CD14-positive monocyte (primary cell): Measurements from ENCODE around the gene CLASP1. TPM values are rescaled to one million over a fixed set of nuclear protein-coding genes. Genes with fewer than 3 reads are reported as not detected.

ENCODE experiments used
- DNase-seq, 3 donors: peaks; one replicate each; pipeline ENCODE4 v3.0.0-alpha.2; 2011 to 2022
- H2AFZ ChIP-seq: 2 replicates; pipeline ENCODE4 v1.6.0; 2012; ENCODE audit warnings: mild to moderate bottlenecking, low read depth, low read length, inconsistent platforms; ENCODE audit not compliant: insufficient read depth, poor library complexity, severe bottlenecking
- H3K27ac ChIP-seq, 2 donors: 1 replicate in 1 of 2; 2 replicates in 1 of 2; pipeline ENCODE4 v1.5.1; 2012 to 2013; ENCODE audit warnings: low read length in 2 of 2, control low read depth in 1 of 2, inconsistent platforms in 1 of 2, low read depth in 1 of 2, mild to moderate bottlenecking in 1 of 2
- H3K27me3 ChIP-seq, 2 donors: one replicate each; pipeline versions ENCODE4 v1.6.0 to v1.6.1; 2011 to 2013; ENCODE audit warnings: low read length in 2 of 2; ENCODE audit not compliant: control insufficient read depth in 2 of 2, insufficient read depth in 2 of 2
- H3K36me3 ChIP-seq, 2 donors: replicated peaks in 1 of 2; 1 replicate in 1 of 2; 2 replicates in 1 of 2; pipeline versions ENCODE4 v1.5.1 to v1.6.1; 2012 to 2013; ENCODE audit warnings: low read length in 2 of 2, control low read depth in 1 of 2, inconsistent platforms in 1 of 2, mild to moderate bottlenecking in 1 of 2; ENCODE audit not compliant: insufficient read depth in 2 of 2, control insufficient read depth in 1 of 2
- H3K4me1 ChIP-seq, 2 donors: 1 replicate in 1 of 2; 2 replicates in 1 of 2; pipeline versions ENCODE4 v1.5.1 to v1.6.1; 2012 to 2013; ENCODE audit warnings: low read length in 2 of 2, control low read depth in 1 of 2, inconsistent platforms in 1 of 2, mild to moderate bottlenecking in 1 of 2, moderate library complexity in 1 of 2; ENCODE audit not compliant: insufficient read depth in 2 of 2, control insufficient read depth in 1 of 2
- H3K4me2 ChIP-seq: replicated peaks from 2 replicates; pipeline ENCODE3; 2012; ENCODE audit warnings: low read length, moderate library complexity, mild to moderate bottlenecking; ENCODE audit not compliant: poor library complexity, severe bottlenecking; ENCODE audit errors: extremely low read depth
- H3K4me3 ChIP-seq, 3 experiments: fragments of 200-600 bp in 1 of 3; sonication (generic) in 1 of 3; replicated peaks in 1 of 3; 1 replicate in 2 of 3; 2 replicates in 1 of 3; pipeline ENCODE4 v1.5.1; 2011 to 2013; ENCODE audit warnings: low read length in 3 of 3, mild to moderate bottlenecking in 3 of 3, control low read depth in 2 of 3, low read depth in 2 of 3, inconsistent platforms in 1 of 3, moderate library complexity in 1 of 3
- H3K79me2 ChIP-seq: 2 replicates; pipeline ENCODE4 v1.6.0; 2012; ENCODE audit warnings: mild to moderate bottlenecking, control low read depth, inconsistent platforms, low read length, moderate library complexity; ENCODE audit not compliant: insufficient read depth
- H3K9ac ChIP-seq: 2 replicates; pipeline ENCODE4 v1.6.0; 2017; ENCODE audit warnings: low read length, mild to moderate bottlenecking; ENCODE audit not compliant: insufficient read depth, poor library complexity, severe bottlenecking
- H3K9me3 ChIP-seq, 2 donors: replicated peaks in 1 of 2; 1 replicate in 1 of 2; 2 replicates in 1 of 2; pipeline versions ENCODE4 v1.5.1 to v1.6.1; 2012 to 2013; ENCODE audit warnings: low read length in 2 of 2, control low read depth in 1 of 2; ENCODE audit not compliant: control insufficient read depth in 1 of 2, insufficient read depth in 1 of 2
- H4K20me1 ChIP-seq: 2 replicates; pipeline ENCODE4 v1.6.0; 2012; ENCODE audit warnings: mild to moderate bottlenecking, low read length, control low read depth, moderate library complexity; ENCODE audit not compliant: insufficient read depth
- H3K27ac Mint-ChIP-seq, 7 donors: one replicate each; pipeline ENCODE4 v1.8.0; 2020; ENCODE audit warnings: mild to moderate bottlenecking in 7 of 7, mixed read lengths in 7 of 7, moderate library complexity in 6 of 7, inconsistent platforms in 2 of 7
- H3K27me3 Mint-ChIP-seq, 3 donors: one replicate each; pipeline ENCODE4 v1.8.0; 2021 to 2022; ENCODE audit warnings: low read depth in 3 of 3, mild to moderate bottlenecking in 3 of 3, mixed read lengths in 3 of 3, moderate library complexity in 3 of 3, inconsistent platforms in 1 of 3
- H3K36me3 Mint-ChIP-seq, 2 donors: one replicate each; pipeline ENCODE4 v1.8.0; 2020; ENCODE audit warnings: mixed read lengths in 2 of 2, inconsistent platforms in 1 of 2, mild to moderate bottlenecking in 1 of 2
- H3K4me1 Mint-ChIP-seq: one replicate; pipeline ENCODE4 v1.8.0; 2020; ENCODE audit warnings: mild to moderate bottlenecking, mixed read lengths
- H3K4me3 Mint-ChIP-seq, 2 donors: one replicate each; pipeline ENCODE4 v1.8.0; 2020; ENCODE audit warnings: mild to moderate bottlenecking in 2 of 2, mixed read lengths in 2 of 2, moderate library complexity in 1 of 2
- H3K9me3 Mint-ChIP-seq, 7 donors: one replicate each; pipeline ENCODE4 v1.8.0; 2020 to 2022; ENCODE audit warnings: mixed read lengths in 7 of 7, mild to moderate bottlenecking in 6 of 7, moderate library complexity in 6 of 7, inconsistent platforms in 2 of 7
- WGBS: methylation state at CpG from one replicate; pipeline ENCODE4 v1.1.5; 2013; ENCODE audit warnings: missing lambda C conversion rate; ENCODE audit not compliant: insufficient coverage; 5-methylcytosine and 5-hydroxymethylcytosine counted together
- intact Hi-C, 2 donors: fragments of 100-400 bp; cut with micrococcal nuclease; formaldehyde crosslinking; loops; one replicate each; pipeline versions ENCODE4 v1.15.0 to v1.15.1; 2023
- polyA plus RNA-seq, 3 donors: library from polyadenylated mRNA; depleted of rRNA in 1 of 3; unstranded in 2 of 3; stranded (reverse) in 1 of 3; fragments of 300-500 nt in 2 of 3; fragments of >200 nt in 1 of 3; fragmentation: Illumina TruSeq in 2 of 3; gene quantifications; 1 replicate in 2 of 3; 2 replicates in 1 of 3; pipeline ENCODE4 v1.2.3, GENCODE V29; 2012 to 2021
- small RNA-seq: library from RNA; depleted of rRNA; stranded (forward); fragments of <200 nt; gene quantifications from one replicate; pipeline ENCODE3, GENCODE V24; 2012; ENCODE audit warnings: low read depth; ENCODE audit not compliant: insufficient read length
- TF ChIP-seq, protein P1 (sequence below): fragments of 200-600 bp; IDR thresholded peaks from one replicate; pipeline ENCODE4 v1.8.0; 2022; ENCODE audit warnings: antibody characterized with exemption, mild to moderate bottlenecking

Gene CLASP1
- polyA plus RNA-seq, 3 donors: 4.8 to 8.1 (median 7.6) TPM

DNA sequence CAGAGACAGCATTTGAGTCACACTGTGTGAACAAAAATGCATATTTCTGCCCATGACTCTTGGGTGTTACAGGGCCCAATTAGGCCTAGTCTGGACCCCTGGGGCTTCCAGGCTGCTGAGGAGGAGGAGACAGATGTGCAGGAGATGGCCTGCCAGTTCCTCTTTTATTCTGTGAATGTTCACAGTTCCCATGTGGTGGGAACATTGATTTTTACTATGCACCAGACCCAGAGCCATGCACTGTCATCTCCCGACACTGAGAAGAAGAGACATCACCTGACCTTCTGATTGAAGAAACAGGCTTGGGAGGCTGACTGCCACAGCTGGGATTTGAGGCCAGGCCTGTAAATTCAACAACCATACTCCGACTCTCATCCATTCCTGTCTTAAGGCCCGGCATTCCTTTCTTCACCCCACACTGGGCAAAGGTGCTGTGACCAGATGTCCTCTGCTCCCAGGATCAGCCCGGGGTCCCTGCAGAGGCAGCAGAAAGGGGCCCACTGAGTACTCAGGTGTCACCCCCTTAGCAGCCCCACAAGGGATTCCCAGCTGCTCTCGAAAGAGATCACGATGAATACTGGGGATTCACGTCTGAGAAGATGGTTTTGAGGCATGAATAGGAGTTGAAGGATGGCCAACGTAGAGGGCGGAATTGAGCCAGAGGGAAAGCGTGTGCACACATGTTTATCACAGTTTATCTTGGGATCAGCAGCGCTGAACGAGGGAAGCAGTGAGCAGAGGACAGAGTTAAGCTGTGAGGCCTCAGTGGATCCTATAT is 360.6 kb downstream of the CLASP1 start:
- Mint-ChIP-seq H3K4me1 (peaks cover 50% of the 10 kb centered on the region), H3K27me3 (peaks cover 25 to 30% (median 29%) of the 10 kb centered on the region in 3 donors), H3K4me3 (no peak overlapping the region), H3K36me3 (peaks cover 8 to 11% of the 10 kb centered on the region in 2 donors), H3K27ac (peak overlapping the region in 5 of 7 donors; percentile 1 to 46 (median 22)), H3K9me3 (peaks cover 3 to 11% (median 7%) of the 10 kb centered on the region in 7 donors)
- Histone ChIP-seq H3K9me3 (no peaks in the 10 kb centered on the region), H3K4me3 (no peak overlapping the region), H4K20me1 (no peaks in the 10 kb centered on the region), H3K79me2 (no peaks in the 10 kb centered on the region), H3K27me3 (peaks cover 12 to 24% of the 10 kb centered on the region in 2 donors), H2AFZ (no peak overlapping the region), H3K36me3 (no peaks in the 10 kb centered on the region), H3K4me1 (peaks cover 39 to 47% of the 10 kb centered on the region in 2 donors), H3K9ac (no peak overlapping the region), H3K4me2 (no peak overlapping the region), H3K27ac (no peak overlapping the region)
- 91% methylated on average over 12 of the region's 12 CpGs for WGBS
- intact Hi-C loops: no loop called here
- DNase-seq: no peak
- TF ChIP-seq, protein P1, sequence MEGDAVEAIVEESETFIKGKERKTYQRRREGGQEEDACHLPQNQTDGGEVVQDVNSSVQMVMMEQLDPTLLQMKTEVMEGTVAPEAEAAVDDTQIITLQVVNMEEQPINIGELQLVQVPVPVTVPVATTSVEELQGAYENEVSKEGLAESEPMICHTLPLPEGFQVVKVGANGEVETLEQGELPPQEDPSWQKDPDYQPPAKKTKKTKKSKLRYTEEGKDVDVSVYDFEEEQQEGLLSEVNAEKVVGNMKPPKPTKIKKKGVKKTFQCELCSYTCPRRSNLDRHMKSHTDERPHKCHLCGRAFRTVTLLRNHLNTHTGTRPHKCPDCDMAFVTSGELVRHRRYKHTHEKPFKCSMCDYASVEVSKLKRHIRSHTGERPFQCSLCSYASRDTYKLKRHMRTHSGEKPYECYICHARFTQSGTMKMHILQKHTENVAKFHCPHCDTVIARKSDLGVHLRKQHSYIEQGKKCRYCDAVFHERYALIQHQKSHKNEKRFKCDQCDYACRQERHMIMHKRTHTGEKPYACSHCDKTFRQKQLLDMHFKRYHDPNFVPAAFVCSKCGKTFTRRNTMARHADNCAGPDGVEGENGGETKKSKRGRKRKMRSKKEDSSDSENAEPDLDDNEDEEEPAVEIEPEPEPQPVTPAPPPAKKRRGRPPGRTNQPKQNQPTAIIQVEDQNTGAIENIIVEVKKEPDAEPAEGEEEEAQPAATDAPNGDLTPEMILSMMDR: no peak

DNA sequence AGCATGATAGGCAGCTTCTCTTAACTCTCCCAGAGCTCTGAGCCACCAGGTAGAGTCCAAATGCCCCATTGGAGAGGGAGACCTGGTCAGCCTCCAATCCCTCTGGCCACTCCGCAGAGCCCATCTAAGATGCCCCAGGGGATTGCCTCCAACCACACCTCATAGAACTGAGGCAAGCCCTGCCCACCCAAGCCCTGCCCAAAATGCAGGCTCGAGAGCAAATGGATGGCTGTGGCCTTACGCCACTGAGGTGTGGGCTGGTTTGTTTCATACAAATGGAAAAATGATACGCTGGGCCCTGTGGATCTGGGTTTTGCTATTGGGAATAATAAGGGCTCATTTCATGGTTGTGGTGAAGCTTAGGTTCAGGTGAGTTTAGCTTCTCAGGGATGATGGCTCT is 361.3 kb downstream of the CLASP1 start:
- H4K20me1 ChIP-seq: no peaks in the 10 kb centered on the region
- no peaks in the 10 kb centered on the region for H3K36me3 ChIP-seq
- peaks cover 8 to 17% of the 10 kb centered on the region in 2 donors for H3K36me3 Mint-ChIP-seq
- TF ChIP-seq, protein P1: no peak
- no peak overlapping the region for H3K9ac ChIP-seq
- no peak overlapping the region for H2AFZ ChIP-seq
- H3K27ac ChIP-seq: peak overlapping the region; percentile 4 to 52
- WGBS: 100% methylated on average over 2 of the region's 4 CpGs
- no peaks in the 10 kb centered on the region for H3K79me2 ChIP-seq
- peaks cover 19 to 31% of the 10 kb centered on the region in 2 donors for H3K27me3 ChIP-seq
- H3K27me3 Mint-ChIP-seq: peaks cover 30 to 37% (median 36%) of the 10 kb centered on the region in 3 donors
- no peak for DNase-seq
- peaks cover 52% of the 10 kb centered on the region for H3K4me1 Mint-ChIP-seq
- no peak overlapping the region for H3K4me2 ChIP-seq
- H3K4me3 Mint-ChIP-seq: peak overlapping the region in 1 of 2 donors; percentile 37
- peak overlapping the region; percentile 45 to 87 (median 79) for H3K27ac Mint-ChIP-seq
- intact Hi-C loops: loop anchor here in 1 of 2 donors (2.0 kb wide), 1 partner anchor 91 kb away; no protein-coding TSS in a partner anchor
- H3K9me3 Mint-ChIP-seq: peaks cover 2 to 12% (median 7%) of the 10 kb centered on the region in 7 donors
- H3K9me3 ChIP-seq: no peaks in the 10 kb centered on the region
- H3K4me3 ChIP-seq: peak overlapping the region in 1 of 3 experiments; percentile 56
- peaks cover 43 to 47% of the 10 kb centered on the region in 2 donors for H3K4me1 ChIP-seq

Small RNA genes within 50 kb of the gene (small RNA-seq; reads per million reads assigned to genes)
- not detected for gene RF00019
- gene RNU4ATAC: 1,411 reads per million, percentile 99 among the genes with 10 or more reads in this experiment

Other genes starting within 250 kb of the CLASP1 start
- not detected for gene RNU4ATAC, start 118.6 kb downstream of the CLASP1 start, polyA plus RNA-seq
- gene NIFK, start 87.4 kb upstream of the CLASP1 start, polyA plus RNA-seq: 10 to 100 TPM in 2 of 3 donors, 1 to 10 TPM in 1; 6.6 to 32.6 (median 30.6) TPM
- 10 to 100 TPM; 12.2 to 66.5 (median 65.5) TPM for gene TSN, start 106.2 kb upstream of the CLASP1 start, polyA plus RNA-seq